ENCODE measurements around the gene EPC2. TPM values are rescaled to one million over a fixed set of nuclear protein-coding genes. Genes with fewer than 3 reads are reported as not detected.

EPC2 gene
- total and polyA plus RNA-seq, 2 of the 8 experiments (the other 6 are each of a cell fraction or from before 2014, with no cell fraction given): 16.1 to 25.7 TPM

DNA sequence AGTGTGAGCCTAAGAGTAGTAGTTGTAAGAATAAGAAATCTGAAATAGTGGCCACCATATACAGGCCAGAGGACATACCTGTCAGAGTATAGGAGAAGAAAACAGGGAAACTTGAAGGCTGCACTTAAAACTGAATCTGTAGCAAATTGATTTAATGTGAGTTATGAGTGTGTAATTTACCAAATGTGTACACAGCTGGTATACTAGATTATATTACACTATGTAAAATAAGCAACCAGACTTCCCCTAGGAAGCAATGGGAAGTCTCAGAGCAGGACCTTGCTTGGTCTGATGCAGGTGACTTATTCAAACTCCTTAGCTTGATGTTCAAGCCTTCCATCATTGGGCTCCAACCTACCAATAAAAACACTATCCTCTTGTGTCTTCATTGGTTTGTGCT lies 17.3 kb upstream of the EPC2 start:
- Histone ChIP-seq H2BK12ac (ENCODE audit: low read depth, low read length) (no peak overlapping the region), H3K56ac (replicated peaks; ENCODE audit: insufficient read length, low read depth, low read length) (no peak overlapping the region), H3K23me2 (ENCODE audit: low read depth, low read length) (no peaks in the 10 kb centered on the region), H3K79me1 (ENCODE audit: low read depth, low read length) (no peaks in the 10 kb centered on the region), H3K18ac (ENCODE audit: extremely low read depth, low read length) (no peak overlapping the region), H3K79me2 (ENCODE audit: control insufficient read depth in 1 of 2, insufficient read depth in 2 of 2, low read length in 2 of 2) (no peaks in the 10 kb centered on the region), H3K14ac (ENCODE audit: insufficient read length) (no peak overlapping the region), H3K36me3 (ENCODE audit: control insufficient read depth in 2 of 4, insufficient read depth in 4 of 4, low read length in 3 of 4) (no peaks in the 10 kb centered on the region), H2BK20ac (ENCODE audit: low read length) (no peak overlapping the region), H3K4me1 (replicated peaks in 1 of 4; ENCODE audit: control insufficient read depth in 3 of 4, insufficient read depth in 4 of 4, low read length in 3 of 4) (no peaks in the 10 kb centered on the region), H4K91ac (replicated peaks; ENCODE audit: insufficient read length, low read length) (no peak overlapping the region), H3K23ac (ENCODE audit: insufficient read length) (no peak overlapping the region), H2BK120ac (replicated peaks; ENCODE audit: low read depth, low read length) (no peak overlapping the region), H3K4me2 (ENCODE audit: insufficient read depth in 1 of 2, low read depth in 2 of 2, low read length in 2 of 2) (no peak overlapping the region), H3K4ac (replicated peaks; ENCODE audit: insufficient read length, low read depth, low read length) (no peak overlapping the region), H3K27ac (ENCODE audit: low read depth, low read length) (no peak overlapping the region), H3K27me3 (replicated peaks in 1 of 4; ENCODE audit: control insufficient read depth in 3 of 4, extremely low read depth in 1 of 4, insufficient read depth in 3 of 4, low read length in 3 of 4) (no peaks in the 10 kb centered on the region), H2BK15ac (ENCODE audit: low read length) (no peak overlapping the region), H2AK5ac (ENCODE audit: low read depth, low read length) (no peak overlapping the region), H4K20me1 (replicated peaks in 1 of 2; ENCODE audit: control insufficient read depth in 1 of 2, insufficient read depth in 2 of 2, low read length in 2 of 2) (no peaks in the 10 kb centered on the region), H4K8ac (ENCODE audit: extremely low read depth, insufficient read depth, low read length) (no peak overlapping the region), H3K9me3 (ENCODE audit: insufficient read depth in 2 of 2, low read depth in 1 of 2, low read length in 1 of 2) (no peaks in the 10 kb centered on the region), H2AFZ (ENCODE audit: low read length) (no peak overlapping the region), H2BK5ac (ENCODE audit: low read depth, low read length) (no peak overlapping the region), H3K4me3 (ENCODE audit: extremely low read depth in 1 of 4, insufficient read depth in 2 of 4, low read depth in 3 of 4, low read length in 4 of 4) (no peak overlapping the region), H4K5ac (ENCODE audit: insufficient read length, low read depth, low read length) (no peak overlapping the region), H3K9ac (replicated peaks in 1 of 4; ENCODE audit: extremely low read depth in 1 of 4, low read depth in 3 of 4, low read length in 3 of 4) (no peak overlapping the region)
- no peak for DNase-seq (ENCODE audit: low read depth in 1 of 2, low spot score in 2 of 2)
- POLR2A ChIA-PET (ENCODE audit: partially characterized antibody): no interaction called here
- no peak for TF ChIP-seq SP1 (IDR thresholded peaks at IDR 0.05; ENCODE audit: low read depth, low read length)
- no peak for TF ChIP-seq PHF8 (conservative IDR thresholded peaks at IDR 0.05; ENCODE audit: low read depth, low read length)
- no peak for TF ChIP-seq CREB1 (IDR thresholded peaks at IDR 0.05)
- no peak for TF ChIP-seq RFX5 (IDR thresholded peaks at IDR 0.05; ENCODE audit: borderline replicate concordance, low read depth, low read length)
- CTCF ChIA-PET (ENCODE audit: partially characterized antibody): no interaction called here
- FAIRE-seq: no peak

Data from H1 (cell line).